ENCODE measurements around the gene CCDC200. TPM values are rescaled to one million over a fixed set of nuclear protein-coding genes. Genes with fewer than 3 reads are reported as not detected.
A peak's percentile ranks its signal among the peaks of the same experiment; 100 is the strongest.
"Not testable (repeated sequence)": the region's sequence is repeated elsewhere in the genome, so short reads cannot be mapped to it uniquely, and the experiment has no call there.

CCDC200 gene
- total RNA-seq, 2 donors from 2014 or later: not detected

DNA sequence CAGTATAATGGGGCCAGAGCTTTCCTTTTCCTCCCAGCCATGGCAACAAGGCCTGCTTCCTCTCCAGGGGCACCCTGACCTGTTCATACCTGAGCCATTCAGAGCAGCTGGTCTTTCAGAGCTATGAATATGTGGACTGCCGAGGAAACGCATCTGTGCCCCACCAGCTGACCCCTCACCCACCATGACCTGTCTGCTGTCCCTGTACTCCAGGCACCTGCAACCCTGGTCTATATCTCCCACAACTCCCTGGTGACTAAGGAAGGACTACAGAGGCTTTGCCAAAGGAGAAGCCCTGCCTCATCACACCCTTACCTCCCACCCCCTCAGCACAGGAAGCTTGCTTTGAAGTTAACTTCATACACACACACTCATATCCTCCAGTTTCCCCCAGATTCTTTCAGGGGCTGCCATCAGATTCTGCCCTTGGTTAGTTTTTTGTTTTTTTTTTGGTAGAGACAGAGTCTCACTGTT is 10.8 kb downstream of the CCDC200 start:
- DNase-seq: no peak
- no peak for ATAC-seq

DNA sequence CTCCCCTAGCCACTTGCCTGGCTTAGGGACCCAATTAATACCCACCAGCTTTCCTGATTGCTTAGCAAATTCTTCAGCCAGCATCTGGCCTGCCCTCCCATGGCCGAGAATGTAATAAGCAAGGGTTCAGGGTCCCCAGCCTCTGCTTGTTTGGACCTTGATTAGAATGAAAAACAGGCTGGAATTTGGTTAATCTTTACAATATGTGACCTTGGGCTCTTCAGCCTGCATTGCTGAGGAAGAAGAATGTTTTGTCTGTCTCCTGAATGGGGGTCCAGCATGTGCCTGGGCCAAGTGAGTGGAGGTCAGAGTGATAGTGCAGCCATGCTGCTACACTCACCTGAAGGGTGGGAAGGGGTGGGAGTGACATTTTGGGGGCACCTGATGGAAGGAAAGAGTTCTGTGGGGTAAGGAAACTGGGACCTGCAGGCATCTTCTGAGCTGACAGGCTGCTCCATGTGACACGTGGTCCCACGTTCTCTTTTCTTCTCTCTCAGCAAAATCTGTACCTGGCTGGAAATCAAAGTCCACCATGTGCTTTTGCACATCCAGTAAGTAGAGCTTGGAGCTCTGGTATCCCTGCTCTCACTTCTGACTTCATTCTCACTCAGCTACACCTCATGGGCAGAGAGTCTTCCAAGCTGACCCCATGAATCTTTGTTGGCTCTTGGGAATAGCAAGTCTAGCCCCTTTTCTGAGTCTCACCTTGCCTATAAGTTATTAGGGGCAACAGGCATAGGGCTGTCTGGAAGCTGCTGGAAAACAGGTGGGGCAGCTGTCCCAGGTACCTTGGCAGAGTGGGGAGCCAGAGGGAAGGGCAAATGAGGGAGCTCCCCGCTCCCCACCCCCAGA is 11.4 kb downstream of the CCDC200 start:
- DNase-seq (no peak), ATAC-seq (no peak)
- intact Hi-C loops (cut with DNase I): no loop called here

More for the DNA sequence above, 10.8 kb downstream of the CCDC200 start:
- intact Hi-C loops (cut with DNase I): no loop called here

DNA sequence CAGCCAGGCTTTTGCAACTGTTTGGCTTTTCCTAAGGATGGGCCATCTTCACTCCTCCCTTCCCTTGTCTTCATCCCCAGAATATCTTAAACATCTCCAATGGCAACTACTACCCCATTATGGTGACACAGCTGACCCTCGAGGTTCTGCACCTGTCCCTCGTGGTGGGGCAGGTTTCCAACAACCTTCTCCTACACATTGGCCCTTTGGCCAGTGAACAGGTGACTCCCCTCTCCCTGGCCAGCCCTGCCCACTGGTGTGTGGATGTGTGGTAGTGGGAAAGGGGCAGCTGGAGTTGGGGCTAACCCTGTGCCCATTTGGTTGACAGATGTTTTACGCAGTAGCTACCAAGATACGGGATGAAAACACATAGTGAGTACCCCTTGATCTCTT is 12.1 kb downstream of the CCDC200 start:
- intact Hi-C loops (cut with DNase I): no loop called here
- DNase-seq: no peak
- ATAC-seq: no peak

GRCh38 chr17:43215341-43215740 is 13.1 kb downstream of the CCDC200 start:
- no peak for ATAC-seq
- intact Hi-C loops (cut with DNase I): no loop called here
- no peak for DNase-seq

- intact Hi-C loops (cut with DNase I): no loop called here
- no peak for ATAC-seq
- no peak for DNase-seq
Measured at GRCh38 chr17:43213545-43213944, 14.9 kb downstream of the CCDC200 start.

- DNase-seq (no peak), ATAC-seq (no peak)
- intact Hi-C loops (cut with DNase I): no loop called here
Measured at GRCh38 chr17:43212641-43213490, 15.6 kb downstream of the CCDC200 start.

DNA sequence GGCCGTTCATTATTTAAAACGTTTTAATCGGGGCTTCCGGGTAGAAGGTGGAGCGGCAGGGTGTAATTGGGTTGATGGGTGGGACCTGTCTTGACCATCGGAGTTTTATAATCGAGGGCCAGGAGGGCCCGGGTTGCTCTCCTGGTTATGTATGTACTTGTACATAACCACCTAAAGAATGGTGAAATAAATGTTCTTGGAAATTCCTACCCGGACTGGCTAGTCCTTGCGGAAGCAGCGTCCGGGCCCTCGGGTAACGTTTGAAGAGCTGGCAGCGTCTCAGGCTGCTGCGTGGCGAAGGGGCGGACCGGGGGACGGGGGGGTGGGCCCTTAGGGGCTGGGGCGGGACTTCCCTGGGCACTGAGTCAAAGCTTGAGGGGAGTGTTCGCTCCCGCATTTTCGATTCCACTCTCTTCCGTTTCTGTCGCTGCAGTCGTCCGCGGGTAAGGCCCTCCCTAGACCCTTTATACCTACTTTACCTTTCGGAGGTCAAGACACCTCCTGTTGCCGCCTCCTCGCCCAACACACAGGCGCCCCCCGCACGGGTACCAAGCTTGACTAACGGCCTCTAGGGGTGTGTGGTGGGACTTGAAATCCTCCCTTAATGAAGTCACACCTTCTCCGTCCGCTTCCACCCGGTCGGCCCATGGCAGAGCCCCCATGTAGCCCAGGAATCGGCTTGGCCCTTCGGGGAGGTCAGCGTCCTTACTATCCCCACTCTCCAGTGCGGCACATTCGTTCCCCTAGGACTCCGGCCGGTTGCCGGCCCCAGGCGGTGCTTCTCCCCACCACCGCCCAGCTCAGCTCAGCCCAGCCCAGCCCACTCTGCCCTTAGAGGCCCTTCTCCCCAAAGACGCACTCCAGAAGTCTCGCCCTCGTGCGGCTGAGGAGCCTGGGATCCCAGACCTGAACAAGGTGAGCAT is 16.7 kb downstream of the CCDC200 start, which contains the start of gene TMEM106A:
Gene TMEM106A (plus strand): TSS at position 396 of the 923 bp plus-strand sequence. CDS start 1,167 bp downstream, outside the sequence.
- peak; percentile 93 to 97 for ATAC-seq
- peak; percentile 87 for DNase-seq
- intact Hi-C loops (cut with DNase I): no loop called here

GRCh38 chr17:43211123-43211479 is 17.3 kb downstream of the CCDC200 start:
- no peak for ATAC-seq
- no peak for DNase-seq
- intact Hi-C loops (cut with DNase I): no loop called here

DNA sequence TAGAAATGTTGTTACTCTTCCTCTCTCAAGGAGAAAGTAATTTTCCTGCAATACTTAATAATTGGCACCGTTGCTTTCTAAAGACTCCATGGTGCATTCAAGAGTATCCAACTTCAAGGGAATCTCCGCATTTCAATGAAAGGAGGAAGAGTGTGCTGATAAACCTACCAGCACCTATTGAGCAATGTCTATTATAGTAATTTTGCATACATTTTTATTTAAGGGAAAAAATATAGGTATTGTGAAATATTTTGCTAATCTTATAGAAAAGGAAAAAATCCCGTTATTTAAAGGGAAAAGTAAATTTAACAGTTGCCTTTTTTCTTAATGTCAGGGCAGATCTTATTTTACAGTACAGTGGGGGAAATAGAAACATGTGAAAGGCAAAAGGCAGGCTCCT is 17.8 kb downstream of the CCDC200 start:
- intact Hi-C loops (cut with DNase I): no loop called here
- ATAC-seq: no peak
- DNase-seq: no peak

DNA sequence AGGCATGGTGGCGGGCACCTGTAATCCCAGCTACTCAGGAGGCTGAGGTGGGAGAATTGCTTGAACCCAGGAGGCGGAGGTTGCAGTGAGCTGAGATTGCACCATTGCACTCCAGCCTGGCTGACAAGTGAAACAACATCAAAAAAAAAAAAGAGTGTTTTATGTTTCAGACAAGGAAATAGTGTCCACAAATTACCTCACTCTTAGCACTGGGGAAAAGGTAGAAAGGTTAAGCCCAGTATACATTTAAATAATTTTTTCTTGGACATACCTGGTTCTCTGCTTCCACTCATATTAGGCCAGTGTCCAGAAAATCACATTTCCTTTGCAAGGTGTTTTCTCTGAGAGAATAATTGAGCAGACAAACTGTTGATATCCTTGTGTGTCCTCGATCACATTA is 25.4 kb downstream of the CCDC200 start:
- DNase-seq; intact Hi-C loops (cut with DNase I); ATAC-seq: not testable (repeated sequence)

- ATAC-seq (no peak), DNase-seq (no peak)
Measured at GRCh38 chr17:43200127-43200526, 28.3 kb downstream of the CCDC200 start.

DNA sequence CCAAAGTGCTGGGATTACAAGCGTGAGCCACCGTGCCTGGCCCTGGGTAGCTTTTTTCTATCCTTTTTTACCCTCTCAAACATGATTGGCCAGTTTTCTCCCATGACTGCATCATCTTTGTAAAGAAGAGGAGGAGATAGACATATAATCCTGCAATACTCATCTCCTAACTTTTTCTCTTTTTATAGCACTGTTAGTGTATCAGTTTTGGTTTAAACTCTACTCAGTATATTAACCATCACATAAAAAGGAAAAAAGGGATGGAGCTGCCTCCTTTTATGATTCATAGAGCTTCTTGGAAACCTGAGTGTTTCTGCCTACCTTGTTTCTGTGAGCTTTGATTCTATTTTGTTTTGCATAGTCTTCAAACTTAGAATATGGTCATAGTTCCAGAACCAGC is 28.8 kb downstream of the CCDC200 start:
- ATAC-seq (no peak), DNase-seq (no peak)
- intact Hi-C loops (cut with DNase I): loop anchor here in 1 of 2 donors (10.0 kb wide), 1 partner anchor 305 kb away; no protein-coding TSS in a partner anchor

More at GRCh38 chr17:43200127-43200526, 28.3 kb downstream of the CCDC200 start:
- intact Hi-C loops (cut with DNase I): no loop called here

GRCh38 chr17:43193251-43193650 is 35.2 kb downstream of the CCDC200 start:
- ATAC-seq (no peak), DNase-seq (no peak)
- intact Hi-C loops (cut with DNase I): loop anchor here in 1 of 2 donors (10.0 kb wide), 1 partner anchor 312 kb away; no protein-coding TSS in a partner anchor

GRCh38 chr17:43186656-43187055 is 41.8 kb downstream of the CCDC200 start:
- ATAC-seq; DNase-seq; intact Hi-C loops (cut with DNase I): not testable (repeated sequence)

DNA sequence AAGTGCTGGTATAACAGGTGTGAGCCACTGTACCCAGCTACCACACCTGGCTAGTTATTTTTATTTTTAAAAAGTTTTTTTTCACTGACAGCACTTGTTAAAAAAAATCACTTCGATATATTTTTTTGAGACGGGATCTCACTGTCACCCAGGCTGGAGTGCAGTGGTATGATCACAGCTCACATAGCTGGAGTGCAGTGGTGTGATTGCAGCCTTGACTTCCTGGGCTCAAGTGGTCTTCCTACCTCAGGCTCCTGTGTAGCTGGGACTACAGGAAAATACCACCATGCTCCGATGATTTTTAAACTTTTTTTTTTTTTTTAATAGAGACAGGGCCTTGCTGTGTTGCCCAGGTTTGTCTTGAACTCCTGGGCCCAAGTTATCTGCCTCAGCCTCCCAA is 44.5 kb downstream of the CCDC200 start:
- DNase-seq (no peak), ATAC-seq (no peak)
- intact Hi-C loops (cut with DNase I): no loop called here

- intact Hi-C loops (cut with DNase I): no loop called here
- no peak for DNase-seq
- no peak for ATAC-seq
Measured at GRCh38 chr17:43176119-43176570, 52.3 kb downstream of the CCDC200 start.

DNA sequence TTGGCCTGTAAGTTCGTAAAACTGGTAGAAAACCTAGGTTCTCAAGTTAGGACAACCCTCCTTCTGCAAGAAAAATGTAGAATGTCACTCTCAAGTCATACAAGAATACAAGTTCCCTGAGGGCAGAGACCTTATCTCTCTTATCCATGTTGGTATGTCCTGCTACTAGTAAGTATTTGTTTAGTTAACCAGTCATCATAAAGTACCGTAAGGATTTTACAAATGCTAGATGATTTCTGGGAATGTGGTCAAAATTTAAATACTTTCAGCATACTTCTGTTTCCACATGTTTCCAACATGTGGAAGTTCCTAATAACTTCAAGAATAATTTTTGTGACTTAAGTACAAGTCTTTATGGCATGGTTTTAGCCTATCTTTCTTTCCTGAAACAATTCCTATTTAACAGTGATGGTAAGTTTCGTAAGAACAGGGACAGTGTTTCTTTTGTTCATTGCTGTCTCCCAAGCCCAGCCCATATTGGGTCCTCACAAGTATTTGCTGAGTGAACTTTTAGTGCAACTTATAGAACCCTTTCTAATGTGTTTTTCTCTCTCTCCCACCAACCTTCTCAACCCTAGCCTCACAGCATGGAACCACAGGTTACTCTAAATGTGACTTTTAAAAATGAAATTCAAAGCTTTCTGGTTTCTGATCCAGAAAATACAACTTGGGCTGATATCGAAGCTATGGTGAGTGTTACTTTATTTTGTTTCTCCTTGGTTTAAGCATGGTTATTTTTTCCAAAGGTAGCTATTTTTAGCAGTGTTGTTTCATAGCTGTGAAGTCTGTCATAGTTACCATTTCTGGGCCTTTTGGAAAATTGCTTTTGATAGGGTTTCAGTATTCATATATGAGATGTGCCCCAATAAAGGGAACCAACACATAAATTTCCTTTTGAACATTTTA is 53.0 kb downstream of the CCDC200 start:
- DNase-seq (no peak), ATAC-seq (no peak)
- intact Hi-C loops (cut with DNase I): no loop called here

Measured in left cardiac atrium (tissue), 4 donors.